Urothelium cell line (cell line): ENCODE results near the gene LRRK2.

Experiments used
- DNase-seq: peaks from one replicate; pipeline ENCODE4 v3.0.0; 2011; ENCODE audit warnings: low spot score, mixed read lengths
- FAIRE-seq: peaks from 2 replicates; lab custom pipeline; 2011; peaks lifted over from hg19 to GRCh38; lab: Jason Lieb, UNC

LRRK2 gene

DNA sequence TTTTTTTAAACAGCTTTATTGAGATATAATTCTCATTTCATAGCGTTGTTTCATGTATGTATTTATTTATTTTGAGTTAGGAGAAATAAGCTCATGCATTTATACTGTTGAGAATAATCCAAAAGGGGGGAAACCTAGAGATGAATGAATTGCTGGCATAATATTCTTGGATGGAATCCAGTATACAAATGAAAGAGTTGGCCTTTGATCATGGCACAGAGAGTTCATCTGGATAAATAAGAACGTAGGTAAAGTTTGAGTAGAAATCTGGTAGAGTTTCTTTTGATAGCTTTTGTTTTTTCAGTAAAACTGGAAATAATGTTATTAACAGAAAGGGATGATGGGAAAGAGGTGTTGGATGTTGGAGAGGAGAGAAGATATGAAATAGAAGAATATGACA, 166.2 kb downstream of the LRRK2 start:
- no peak for DNase-seq
- no peak for FAIRE-seq

DNA sequence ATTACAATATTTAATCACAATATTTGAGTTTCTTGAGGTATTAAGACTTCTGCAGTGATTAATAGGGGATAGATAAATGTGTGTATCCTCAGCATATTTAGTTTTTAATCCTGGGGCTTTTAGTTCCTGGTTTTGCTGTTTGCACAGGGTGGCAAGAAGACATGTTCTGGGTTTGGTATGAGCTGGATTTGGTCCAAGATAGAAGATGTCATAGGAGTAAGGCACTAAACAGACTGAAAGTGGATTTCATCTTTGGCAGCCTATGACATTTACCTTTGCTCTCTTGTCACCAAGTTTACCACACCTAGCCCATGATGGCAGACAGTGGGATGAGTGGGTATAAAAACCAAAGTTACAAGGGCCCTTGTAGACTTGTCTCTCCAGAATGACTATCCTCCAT, 168.2 kb downstream of the LRRK2 start:
- no peak for FAIRE-seq
- DNase-seq, result no peak

GRCh38 chr12:40399656-40400055, 174.9 kb downstream of the LRRK2 start:
- FAIRE-seq (no peak), DNase-seq (no peak)

DNA sequence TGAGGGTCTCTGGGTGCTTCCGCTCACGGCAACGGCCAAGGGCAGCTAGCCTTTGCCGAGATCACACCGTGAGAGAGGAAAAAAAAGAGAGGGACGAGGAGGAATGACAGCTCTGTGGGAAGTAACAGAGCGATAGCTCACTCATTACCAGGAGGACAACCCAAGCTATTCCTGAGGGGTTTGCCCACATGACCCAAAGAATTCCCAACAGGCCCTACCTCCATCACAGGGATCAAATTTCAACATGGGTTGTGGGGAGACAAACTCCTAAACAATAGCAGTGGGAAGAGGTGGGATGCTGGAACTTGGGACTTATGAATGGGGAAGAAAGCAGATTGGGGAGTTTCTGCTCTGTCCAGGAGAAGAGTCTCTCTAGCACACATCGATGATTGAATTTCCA, 180.6 kb downstream of the LRRK2 start:
- DNase-seq, result no peak
- FAIRE-seq, result no peak
